HG03354 (cell line): Measurements from ENCODE around the gene TDRD9.

Experiments
- ATAC-seq: cut with Tn5 transposase; IDR thresholded peaks from one replicate; pipeline ENCODE4 v1.9.1; 2021; ENCODE audit warnings: mild to moderate bottlenecking; ENCODE audit not compliant: unreplicated experiment, poor library complexity, severe bottlenecking

The TDRD9 gene

DNA sequence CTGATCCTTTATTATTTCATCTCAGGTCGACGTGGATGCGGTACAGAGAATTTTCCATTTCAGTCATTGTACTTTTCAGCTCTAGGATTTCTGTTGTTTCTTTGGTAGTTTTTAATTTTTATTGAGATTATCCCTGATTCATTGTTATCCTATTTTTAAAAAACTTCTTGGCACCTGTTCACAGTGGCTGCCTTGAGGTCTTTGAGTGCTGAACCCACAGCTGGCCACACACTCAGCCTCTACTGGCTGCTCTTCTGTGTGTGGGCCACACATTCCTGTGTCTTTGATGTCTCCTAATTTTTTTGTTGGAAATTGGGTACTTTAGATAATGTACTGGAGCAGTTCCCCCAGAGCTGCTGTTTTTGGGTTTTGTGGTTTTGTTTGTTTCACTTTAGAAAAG, 119.5 kb downstream of the TDRD9 start:
- no peak for ATAC-seq

DNA sequence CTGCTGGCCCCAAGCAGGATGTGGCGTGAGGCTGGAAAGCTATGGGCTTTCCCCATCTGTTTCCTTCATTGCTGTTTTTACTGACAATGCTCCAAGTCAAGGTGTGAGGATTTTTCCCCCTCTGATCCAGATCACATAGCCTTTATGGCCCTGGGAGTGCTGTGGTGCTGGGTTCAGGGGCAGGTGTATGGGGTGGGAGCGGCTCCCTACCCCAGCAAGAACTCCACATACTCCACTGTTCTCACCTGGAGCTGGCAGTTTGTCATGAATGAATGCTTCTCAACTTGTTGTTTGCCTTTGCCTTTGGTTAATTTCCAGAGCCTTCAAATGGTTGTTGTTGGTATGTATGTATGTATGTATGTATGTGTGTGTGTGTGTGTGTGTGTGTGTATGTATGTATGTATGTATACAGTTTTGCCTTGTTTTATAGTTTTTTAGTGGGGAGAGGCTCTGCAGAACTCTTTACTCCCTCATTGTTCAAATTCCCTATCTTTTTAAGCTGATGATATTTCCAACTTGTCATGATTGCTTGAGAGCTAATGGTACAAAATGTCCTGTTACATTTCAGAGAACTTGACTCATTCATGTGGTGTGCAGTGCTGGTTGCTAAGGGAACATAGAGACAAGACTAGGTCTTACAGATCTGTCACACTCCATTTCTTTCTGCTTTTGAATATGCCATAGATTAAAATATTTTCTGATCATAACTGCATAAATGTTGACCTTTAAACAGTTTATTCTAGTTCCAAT, 120.7 kb downstream of the TDRD9 start:
- ATAC-seq = no peak

DNA sequence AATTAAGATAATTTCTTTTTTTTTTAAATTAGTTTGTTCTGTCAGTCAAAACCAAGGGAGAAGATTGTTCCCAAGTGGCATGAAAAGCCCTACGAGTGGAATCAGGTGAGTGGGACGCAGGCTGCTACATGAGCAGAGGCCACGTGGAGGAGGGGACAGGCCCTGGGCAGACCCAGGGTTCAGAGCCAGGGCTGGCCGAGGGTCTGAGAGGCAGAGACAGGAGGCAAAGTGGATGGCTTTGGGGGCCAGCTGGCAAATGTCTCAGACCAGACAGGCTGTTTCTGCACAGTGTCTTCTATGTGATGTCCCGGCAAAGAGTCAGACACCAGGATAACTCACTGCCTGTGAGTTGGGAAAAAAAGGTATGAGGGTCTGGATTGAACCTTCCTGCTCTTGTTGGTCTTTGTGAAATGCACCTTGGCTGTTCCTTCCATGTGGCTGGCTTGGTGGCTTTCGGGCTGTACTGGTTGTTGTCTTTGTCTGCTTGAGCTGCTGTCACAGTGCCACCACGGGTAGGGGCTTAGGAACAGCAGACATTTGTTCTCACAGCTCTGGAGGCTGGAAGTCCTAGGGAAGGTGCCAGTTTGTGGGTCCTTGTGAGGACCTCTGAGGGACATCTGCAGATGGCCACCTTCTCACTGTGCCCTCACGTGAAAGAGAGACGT, 121.5 kb downstream of the TDRD9 start:
- no peak for ATAC-seq

DNA sequence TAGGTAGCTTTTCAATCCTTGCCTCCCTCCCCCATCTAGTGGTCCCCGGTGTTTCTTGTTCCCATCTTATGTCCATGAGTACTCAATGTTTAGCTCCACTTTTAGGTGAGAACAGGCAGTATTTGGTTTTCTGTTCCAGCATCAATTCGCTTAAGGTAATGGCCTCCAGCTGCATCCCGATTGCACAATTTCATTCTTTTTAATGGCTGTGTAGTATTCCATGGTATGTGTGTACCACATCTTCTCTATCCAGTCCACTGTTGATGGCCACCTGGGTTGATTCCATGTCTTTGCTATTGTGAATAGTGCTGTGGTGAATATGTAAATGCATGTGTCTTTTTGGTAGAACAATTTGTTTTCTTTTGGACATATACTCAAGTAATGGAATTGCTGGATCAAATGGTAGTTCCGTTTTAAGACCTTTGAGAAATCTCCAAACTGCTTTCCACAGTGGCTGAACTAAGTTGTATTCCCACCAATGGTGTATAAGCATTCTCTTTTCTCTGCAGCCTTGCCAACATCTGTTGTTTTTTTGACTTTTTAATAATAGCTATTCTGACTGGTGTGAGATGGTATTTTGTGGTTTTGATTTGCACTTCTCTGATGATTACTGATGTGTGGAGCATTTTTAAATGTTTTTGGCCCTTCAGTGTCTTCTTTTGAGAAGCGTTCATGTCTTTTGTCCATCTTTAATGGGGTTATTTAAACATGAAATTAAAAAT, 123.0 kb downstream of the TDRD9 start:
- ATAC-seq = no peak

DNA sequence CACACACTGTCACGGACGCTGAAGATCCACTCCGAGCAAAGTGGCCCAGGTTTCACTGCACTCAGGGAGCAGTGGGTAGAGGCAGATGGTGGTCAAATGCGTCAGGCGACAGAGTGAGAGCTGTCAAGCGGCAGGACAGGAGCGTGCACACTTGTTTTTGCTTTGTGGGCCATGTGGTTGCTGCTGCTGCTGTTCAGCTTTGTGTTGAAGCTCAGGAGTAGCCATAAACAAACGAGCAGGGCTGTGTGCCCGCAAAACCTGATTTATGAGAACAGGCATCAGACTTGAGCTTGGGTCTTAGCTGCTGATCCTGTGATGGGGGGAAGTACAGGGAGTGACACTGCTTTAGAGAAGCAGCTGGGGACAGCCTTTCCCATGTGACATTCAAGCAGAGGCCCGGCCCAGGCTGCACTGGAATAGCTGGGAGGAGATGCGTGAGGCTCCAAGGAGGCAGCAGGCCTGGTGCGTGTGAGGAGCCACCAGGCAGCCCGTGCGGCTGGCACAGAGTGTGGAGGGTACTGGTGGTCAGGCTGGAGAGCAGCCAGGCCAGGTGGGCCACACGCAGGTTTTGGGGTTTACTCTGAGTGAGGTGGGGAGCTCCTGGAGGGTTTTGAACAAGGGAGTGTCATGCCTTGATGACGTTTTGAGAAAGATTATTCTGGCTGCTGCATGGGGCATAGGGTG, 126.1 kb downstream of the TDRD9 start:
- ATAC-seq = no peak

DNA sequence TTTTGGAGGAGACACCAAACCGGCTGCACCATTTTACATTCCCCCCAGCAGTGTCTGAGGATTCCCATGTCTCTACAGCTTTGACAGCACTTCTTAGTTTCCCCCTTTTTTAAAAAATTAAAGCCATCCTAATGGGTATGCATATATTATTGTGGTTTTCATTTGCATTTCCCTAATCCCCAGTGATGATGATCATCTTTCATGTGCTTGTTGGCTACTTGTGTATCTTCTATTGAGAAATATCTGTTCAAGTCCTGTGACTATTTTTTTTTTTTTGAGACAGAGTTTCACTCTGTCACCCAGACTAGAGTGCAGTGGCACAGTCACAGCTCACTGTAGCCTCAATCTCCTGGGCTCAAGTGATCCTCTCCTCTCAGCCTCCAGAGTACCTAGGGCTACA, 134.0 kb downstream of the TDRD9 start:
- ATAC-seq = no peak

DNA sequence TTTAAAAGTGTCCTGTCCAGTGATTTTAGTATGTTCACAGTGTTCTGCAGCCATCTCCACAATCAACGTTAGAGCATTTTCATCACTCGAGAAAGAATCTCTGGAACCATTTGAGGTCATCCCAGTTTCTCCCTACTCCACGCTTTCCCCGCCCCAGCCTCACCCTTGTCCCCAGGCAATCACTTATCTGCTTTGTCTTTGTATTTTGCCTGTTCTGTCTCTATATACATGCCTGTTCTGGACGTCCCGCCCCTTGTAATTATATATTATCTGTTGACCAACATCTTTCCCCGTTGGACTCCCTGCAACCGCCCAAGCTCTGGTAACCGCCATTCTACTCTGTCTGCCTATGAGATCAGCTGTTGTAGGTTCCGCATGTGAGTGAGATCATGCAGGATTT, 135.7 kb downstream of the TDRD9 start:
- ATAC-seq = no peak

DNA sequence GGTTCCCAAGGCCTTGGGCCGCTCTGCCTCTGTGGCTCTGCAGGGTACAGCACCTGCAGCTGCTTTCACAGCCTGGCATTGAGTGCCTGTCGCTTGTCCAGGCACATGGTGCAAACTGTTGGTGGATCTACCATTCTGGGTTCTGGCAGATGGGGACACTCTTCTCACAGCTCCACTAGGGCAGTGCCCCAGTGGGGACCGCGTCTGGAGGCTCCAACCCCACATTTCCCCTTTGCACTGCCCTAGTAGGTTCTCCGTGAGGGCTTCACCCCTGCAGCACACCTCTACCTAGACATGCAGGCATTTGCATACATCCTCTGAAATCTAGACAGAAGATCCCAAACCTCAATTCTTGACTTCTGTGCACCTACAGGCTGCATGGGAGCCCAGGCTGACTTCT, 138.0 kb downstream of the TDRD9 start:
- ATAC-seq = no peak

DNA sequence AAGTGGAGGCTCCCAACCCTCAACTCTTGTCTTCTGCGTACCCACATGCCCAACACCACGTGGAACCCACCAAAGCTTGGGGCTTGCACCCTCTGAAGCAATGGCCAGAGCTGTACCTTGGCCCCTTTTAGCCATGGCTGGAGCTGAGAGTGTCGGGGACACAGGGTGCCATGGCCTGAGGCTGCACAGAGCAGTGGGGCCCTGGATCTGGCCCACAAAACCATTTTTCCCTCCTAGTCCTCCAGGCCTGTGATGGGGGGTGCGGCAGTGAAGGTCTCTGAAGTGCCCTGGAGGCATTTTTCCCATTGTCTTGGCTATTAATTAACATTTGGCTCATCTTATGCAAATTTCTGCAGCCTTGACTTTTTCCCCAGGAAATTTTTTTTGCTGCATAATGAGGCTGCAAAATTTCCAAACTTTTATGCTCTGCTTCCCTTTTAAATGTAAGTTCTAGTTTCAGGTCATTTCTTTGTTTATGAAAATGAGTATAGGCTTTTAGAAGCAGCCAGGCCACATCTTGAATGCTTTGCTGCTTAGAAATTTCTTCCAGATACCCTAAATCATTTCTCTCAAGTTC, 138.6 kb downstream of the TDRD9 start:
- no peak for ATAC-seq

DNA sequence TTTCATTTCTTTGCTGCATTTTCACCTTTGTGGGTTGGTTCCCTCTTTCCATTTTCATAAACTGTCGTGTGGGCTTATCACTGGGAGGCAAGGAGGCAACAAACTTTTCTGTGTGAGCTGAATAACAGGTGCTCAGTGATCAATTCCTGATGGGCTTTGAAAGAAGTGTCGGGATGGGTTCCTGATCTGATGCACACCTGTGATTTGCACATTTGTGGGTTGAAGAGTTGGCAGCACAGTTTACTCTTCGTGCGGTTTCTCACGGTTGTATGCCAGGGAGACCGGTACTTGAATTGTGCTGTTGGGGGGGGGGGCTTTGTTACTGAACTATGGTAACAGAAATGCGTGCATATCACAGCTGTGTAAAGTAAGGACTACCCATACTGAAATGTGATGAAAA, 141.3 kb downstream of the TDRD9 start:
- no peak for ATAC-seq

DNA sequence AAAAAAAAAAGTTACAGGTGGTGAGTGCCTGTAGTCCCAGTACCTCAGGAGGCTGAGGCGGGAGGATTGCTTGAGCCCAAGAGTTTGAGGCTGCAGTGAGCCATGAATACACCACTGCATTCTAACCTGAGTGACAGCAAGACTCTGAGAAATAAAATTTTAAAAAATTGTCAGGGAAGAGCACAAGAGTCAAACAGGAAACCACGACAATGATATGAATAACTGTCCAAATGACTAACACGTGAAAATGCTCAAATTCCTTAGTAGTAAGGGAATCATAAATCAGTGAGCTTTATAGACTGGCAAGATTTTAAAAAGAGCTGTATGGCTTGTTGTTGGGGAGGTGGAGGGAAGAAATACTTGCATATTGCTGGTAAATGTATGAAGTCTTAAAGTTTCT, 144.3 kb downstream of the TDRD9 start:
- ATAC-seq = no peak

DNA sequence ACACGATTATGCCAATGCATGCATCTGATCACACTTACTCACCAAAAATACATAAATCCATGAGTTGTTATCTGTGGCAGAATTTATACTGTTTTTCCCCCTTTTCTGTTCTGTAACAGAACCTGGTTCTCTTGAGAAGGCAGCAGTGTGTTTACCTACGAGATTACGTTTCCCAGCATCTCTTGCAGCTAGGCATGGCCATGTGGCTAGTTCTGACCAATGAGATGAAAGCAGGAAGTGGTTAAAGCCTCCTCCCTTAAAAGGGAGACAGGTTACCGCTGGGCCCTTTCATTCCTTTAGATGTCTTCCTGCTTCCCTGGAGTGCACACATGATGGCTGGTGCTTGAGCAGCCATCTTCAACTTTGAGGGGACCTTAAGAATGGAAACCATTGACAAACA, 145.5 kb downstream of the TDRD9 start:
- ATAC-seq = no peak

DNA sequence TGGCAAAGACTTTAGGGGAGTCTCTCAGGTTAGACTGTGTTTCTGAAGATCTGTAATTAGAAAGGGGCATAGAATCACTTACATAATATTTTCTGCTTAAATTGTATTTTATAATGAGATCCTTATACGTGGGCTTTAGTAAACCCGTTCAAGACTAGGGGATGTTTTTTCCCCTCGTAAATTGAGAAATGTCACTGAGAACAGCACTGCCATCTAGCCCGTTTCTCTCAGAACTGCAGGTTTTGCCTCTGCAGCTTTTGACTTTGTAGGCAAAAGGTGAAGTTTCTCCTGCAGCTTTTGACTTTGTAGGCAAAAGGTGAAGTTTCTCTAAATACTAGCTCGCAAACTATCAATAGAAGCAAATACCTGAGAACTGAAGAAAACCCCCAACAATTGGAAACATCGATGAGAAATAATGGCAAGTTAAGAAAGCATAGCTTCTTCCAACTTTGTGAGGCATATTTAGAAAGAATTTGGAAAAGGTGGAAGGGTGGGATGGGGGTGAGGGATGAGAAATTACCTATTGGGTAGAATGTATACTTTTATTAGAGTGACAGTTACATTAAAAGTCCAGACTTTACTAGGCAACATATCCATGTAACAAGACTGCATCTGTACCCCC, 147.4 kb downstream of the TDRD9 start:
- ATAC-seq = no peak

DNA sequence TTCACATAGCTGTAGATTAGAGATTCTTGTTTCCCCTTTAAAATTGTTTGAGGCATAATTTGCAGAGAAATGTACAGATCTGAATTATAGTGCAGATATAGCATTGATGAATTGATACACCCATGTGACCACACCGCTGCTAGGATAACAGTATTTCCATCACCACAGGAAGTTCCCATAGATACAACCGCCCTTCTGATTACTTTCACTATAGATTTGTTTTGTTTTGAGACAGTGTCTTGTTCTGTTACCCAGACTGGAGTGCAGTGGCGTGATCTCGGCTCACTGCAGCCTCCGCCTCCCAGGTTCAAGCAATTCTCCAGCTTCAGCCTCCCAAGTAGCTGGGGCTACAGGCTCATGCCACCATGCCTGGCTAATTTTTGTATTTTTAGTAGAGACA, 148.5 kb downstream of the TDRD9 start:
- no peak for ATAC-seq

DNA sequence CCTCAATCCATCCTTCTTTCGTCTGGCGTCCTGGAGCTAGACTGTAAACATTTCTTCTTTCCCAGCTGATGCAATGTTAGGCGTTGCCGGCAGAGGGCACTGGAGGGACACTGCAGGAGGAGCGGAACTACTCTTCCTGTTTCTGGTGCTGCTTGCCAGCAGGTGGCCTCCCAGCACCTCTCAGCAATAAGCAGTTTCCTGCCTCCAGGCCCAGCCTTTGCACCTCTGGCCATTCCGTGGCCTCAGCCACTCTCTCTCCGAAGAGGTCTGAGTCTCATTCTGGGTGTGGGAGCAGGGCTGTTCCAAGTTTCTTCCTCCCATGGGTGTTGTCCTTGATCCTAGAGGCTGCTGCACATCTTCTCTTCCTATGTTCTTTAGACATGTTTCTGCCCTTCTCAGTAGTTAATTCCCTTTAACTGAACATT, 149.8 kb downstream of the TDRD9 start:
- peak; percentile 89 for ATAC-seq

DNA sequence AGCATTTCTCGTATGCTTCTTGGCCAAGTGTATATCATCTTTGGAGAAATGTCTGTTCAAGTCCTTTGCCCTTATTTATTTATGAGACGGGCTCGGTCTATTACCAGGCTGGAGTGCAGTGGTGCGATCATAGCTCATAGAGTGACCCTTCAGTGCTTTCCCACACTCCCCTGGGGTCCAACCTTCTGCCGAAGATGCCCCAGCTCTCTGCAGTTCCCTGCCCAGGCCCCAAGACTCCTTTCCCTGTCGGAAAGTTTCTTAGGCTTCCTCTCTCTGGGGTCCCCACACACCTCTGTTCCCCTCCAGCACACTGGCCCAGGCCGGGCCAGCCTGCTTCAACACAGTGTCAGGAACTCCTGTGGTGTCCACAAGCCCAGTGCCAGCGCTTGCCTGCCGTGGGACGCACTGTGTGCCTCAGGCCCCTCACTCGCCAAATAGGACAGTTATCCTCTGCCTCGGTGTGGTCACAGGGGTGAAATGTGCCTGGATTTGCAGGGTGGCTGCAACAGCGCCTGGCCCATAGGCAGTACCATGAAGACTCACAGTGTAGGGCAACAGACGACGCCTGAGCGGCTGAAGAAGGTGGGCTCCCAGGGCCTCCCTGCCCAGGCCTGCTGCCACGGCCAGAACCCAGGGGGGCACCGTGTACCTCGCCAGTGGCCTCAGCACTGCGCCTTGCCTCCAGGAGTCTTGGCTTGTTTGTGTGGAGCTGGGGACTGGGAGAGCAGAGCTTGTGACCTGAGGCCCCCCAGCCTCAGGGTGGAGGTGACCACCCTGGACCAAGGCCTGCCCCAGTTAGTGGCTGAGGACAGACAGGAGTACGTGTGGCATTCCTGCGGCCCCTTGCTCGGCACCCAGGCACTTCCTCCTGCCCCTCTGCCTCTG, 152.4 kb downstream of the TDRD9 start:
- no peak for ATAC-seq

DNA sequence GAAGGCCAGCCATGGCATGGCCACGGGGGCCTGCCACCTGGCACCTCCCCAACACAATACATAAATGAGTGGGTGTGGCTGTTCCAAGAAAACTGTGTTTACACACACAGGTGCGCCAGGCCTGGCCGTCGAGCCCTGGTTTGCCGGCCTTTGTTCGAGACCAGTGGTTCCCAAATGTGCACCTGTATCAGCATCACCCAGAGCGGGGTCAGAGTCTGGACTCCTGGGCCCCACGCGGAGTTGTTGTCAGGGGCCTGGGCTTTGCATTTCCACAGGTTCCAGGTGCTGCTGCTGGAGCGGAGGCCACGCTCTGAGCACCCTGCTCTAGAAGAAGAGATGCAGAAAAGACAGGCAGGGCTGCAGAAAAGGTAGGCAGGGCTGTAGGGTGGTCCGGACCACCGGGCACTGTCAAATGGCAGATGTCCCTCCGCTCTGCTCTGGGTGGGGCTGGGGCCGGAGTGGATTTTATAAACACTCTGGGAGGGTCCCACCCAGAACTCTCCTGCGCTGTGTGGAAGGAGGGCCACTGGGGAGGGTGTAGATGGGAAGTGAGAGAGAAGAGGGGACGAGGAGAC, 153.1 kb downstream of the TDRD9 start:
- ATAC-seq = no peak

DNA sequence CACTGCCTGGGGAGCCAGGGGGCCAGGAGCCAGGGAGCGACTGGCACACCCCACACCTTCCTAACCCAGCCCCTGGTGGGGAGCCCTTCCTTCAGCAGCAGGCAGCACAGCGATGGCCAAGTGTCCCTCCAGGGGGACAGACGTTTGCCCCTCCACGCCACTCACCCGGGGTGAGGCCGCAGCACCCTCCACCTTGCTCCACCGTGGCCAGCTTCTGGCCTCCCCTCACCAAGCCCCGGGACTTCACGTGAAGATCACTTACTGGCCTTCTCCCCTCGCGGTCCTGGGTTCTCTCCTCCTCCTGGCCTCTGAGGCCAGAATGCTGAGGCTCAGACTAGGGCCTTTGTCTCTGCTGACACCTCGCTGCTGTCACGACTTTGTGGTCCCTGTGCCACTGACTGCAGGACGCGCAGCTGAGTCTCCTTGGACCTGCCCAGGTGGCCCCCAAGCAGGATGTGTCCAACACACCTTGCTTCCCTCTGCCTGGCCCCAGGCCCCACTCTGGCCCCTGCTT, 153.8 kb downstream of the TDRD9 start:
- ATAC-seq = no peak
